ENCODE results near the gene ENTPD1. TPM values are rescaled to one million over a fixed set of nuclear protein-coding genes. Genes with fewer than 3 reads are reported as not detected.
"Not testable (repeated sequence)": the region's sequence is repeated elsewhere in the genome, so short reads cannot be mapped to it uniquely, and the experiment has no call there.

The ENTPD1 gene
- total RNA-seq, 1 donor from 2014 or later: 1.6 TPM

- Mint-ChIP-seq H3K36me3 (no peaks in the 10 kb centered on the region), H3K27ac (no peak overlapping the region), H3K27me3 (ENCODE audit: insufficient read depth, low read depth) (peaks cover 5% of the 10 kb centered on the region), H3K4me3 (no peak overlapping the region), H3K4me1 (no peaks in the 10 kb centered on the region), H3K9me3 (peaks cover 4% of the 10 kb centered on the region)
- Histone ChIP-seq H3K27ac (no peak overlapping the region), H2AFZ (replicated peaks) (peak overlapping the region; percentile 24), H3K4me1 (no peaks in the 10 kb centered on the region), H3K27me3 (no peaks in the 10 kb centered on the region), H3K36me3 (no peaks in the 10 kb centered on the region), H3F3A (ENCODE audit: low read depth) (no peaks in the 10 kb centered on the region), H3K4me2 (no peak overlapping the region), H3K79me2 (ENCODE audit: low read depth) (no peaks in the 10 kb centered on the region), H3K9me3 (ENCODE audit: low read depth) (no peaks in the 10 kb centered on the region), H3K4me3 (no peak overlapping the region), H3K9ac (no peak overlapping the region), H4K20me1 (ENCODE audit: low read depth) (no peaks in the 10 kb centered on the region)
- no peak for DNase-seq (ENCODE audit: low spot score)
- no peak for TF ChIP-seq EZH2 (IDR thresholded peaks at IDR 0.05)
- TF ChIP-seq EZH2phosphoT487 (IDR thresholded peaks at IDR 0.05): no peak
- TF ChIP-seq, protein P1, sequence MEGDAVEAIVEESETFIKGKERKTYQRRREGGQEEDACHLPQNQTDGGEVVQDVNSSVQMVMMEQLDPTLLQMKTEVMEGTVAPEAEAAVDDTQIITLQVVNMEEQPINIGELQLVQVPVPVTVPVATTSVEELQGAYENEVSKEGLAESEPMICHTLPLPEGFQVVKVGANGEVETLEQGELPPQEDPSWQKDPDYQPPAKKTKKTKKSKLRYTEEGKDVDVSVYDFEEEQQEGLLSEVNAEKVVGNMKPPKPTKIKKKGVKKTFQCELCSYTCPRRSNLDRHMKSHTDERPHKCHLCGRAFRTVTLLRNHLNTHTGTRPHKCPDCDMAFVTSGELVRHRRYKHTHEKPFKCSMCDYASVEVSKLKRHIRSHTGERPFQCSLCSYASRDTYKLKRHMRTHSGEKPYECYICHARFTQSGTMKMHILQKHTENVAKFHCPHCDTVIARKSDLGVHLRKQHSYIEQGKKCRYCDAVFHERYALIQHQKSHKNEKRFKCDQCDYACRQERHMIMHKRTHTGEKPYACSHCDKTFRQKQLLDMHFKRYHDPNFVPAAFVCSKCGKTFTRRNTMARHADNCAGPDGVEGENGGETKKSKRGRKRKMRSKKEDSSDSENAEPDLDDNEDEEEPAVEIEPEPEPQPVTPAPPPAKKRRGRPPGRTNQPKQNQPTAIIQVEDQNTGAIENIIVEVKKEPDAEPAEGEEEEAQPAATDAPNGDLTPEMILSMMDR (IDR thresholded peaks at IDR 0.05): no peak
Measured at GRCh38 chr10:95711492-95711891, 44.5 kb upstream of the ENTPD1 start.

- Histone ChIP-seq H3F3A (ENCODE audit: low read depth) (no peaks in the 10 kb centered on the region), H3K4me1 (no peaks in the 10 kb centered on the region), H3K9me3 (ENCODE audit: low read depth) (no peaks in the 10 kb centered on the region), H3K4me2 (no peak overlapping the region), H4K20me1 (ENCODE audit: low read depth) (no peaks in the 10 kb centered on the region), H3K36me3 (no peaks in the 10 kb centered on the region), H3K79me2 (ENCODE audit: low read depth) (no peaks in the 10 kb centered on the region), H2AFZ (replicated peaks) (no peak overlapping the region), H3K9ac (no peak overlapping the region), H3K4me3 (no peak overlapping the region), H3K27ac (no peak overlapping the region), H3K27me3 (no peaks in the 10 kb centered on the region)
- Mint-ChIP-seq H3K9me3 (no peaks in the 10 kb centered on the region), H3K4me3 (no peak overlapping the region), H3K27me3 (ENCODE audit: insufficient read depth, low read depth) (peaks cover 2% of the 10 kb centered on the region), H3K36me3 (no peaks in the 10 kb centered on the region), H3K4me1 (no peaks in the 10 kb centered on the region), H3K27ac (no peak overlapping the region)
- DNase-seq (ENCODE audit: low spot score): no peak
- no peak for TF ChIP-seq EZH2 (IDR thresholded peaks at IDR 0.05)
- TF ChIP-seq, protein P1 (IDR thresholded peaks at IDR 0.05): no peak
- TF ChIP-seq EZH2phosphoT487 (IDR thresholded peaks at IDR 0.05): no peak
Measured at GRCh38 chr10:95716466-95716865, 39.5 kb upstream of the ENTPD1 start.

DNA sequence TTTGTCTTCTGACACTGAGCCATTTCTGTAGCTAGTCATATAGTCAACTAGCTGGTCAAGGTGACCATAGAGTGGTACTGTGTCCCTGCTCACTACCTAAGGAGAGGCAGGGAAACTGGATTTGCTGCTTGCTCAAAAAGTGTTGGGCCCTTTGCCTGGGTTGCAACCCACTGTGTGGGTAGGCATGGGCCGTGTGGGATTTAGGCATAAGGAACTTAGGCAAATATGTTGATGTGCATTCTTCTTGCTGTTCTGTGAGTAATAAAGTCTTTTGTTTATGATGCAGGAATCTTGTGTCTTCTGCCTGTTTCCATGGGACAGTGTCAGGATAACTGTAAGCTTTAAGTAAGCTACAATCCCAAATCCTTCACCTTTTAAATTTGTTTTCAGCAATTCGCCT, 39.1 kb upstream of the ENTPD1 start:
- H3K27me3 ChIP-seq: no peaks in the 10 kb centered on the region
- H3K4me2 ChIP-seq: no peak overlapping the region
- H2AFZ ChIP-seq (replicated peaks): no peak overlapping the region
- no peaks in the 10 kb centered on the region for H4K20me1 ChIP-seq (ENCODE audit: low read depth)
- no peaks in the 10 kb centered on the region for H3K4me1 ChIP-seq
- H3K9ac ChIP-seq: no peak overlapping the region
- DNase-seq (ENCODE audit: low spot score): no peak
- no peaks in the 10 kb centered on the region for H3K9me3 Mint-ChIP-seq
- H3F3A ChIP-seq (ENCODE audit: low read depth): no peaks in the 10 kb centered on the region
- H3K36me3 ChIP-seq: no peaks in the 10 kb centered on the region
- H3K36me3 Mint-ChIP-seq: no peaks in the 10 kb centered on the region
- H3K9me3 ChIP-seq (ENCODE audit: low read depth): no peaks in the 10 kb centered on the region
- no peaks in the 10 kb centered on the region for H3K79me2 ChIP-seq (ENCODE audit: low read depth)
- TF ChIP-seq EZH2phosphoT487 (IDR thresholded peaks at IDR 0.05) (no peak), EZH2 (IDR thresholded peaks at IDR 0.05) (no peak)
- TF ChIP-seq, protein P1 (IDR thresholded peaks at IDR 0.05): no peak
- H3K27ac Mint-ChIP-seq: no peak overlapping the region
- H3K27me3 Mint-ChIP-seq (ENCODE audit: insufficient read depth, low read depth): no peaks in the 10 kb centered on the region
- no peak overlapping the region for H3K4me3 ChIP-seq
- H3K4me1 Mint-ChIP-seq: no peaks in the 10 kb centered on the region
- no peak overlapping the region for H3K27ac ChIP-seq
- no peak overlapping the region for H3K4me3 Mint-ChIP-seq

GRCh38 chr10:95720745-95721144, 35.2 kb upstream of the ENTPD1 start:
- H3K27ac Mint-ChIP-seq; H3K36me3 Mint-ChIP-seq; H3K36me3 ChIP-seq; H3F3A ChIP-seq (ENCODE audit: low read depth); H3K27me3 Mint-ChIP-seq (ENCODE audit: insufficient read depth, low read depth); H3K27me3 ChIP-seq; H3K9me3 Mint-ChIP-seq; H3K4me1 ChIP-seq; H3K9ac ChIP-seq; H2AFZ ChIP-seq (replicated peaks); H4K20me1 ChIP-seq (ENCODE audit: low read depth); H3K9me3 ChIP-seq (ENCODE audit: low read depth); H3K4me2 ChIP-seq; H3K4me3 Mint-ChIP-seq; H3K4me3 ChIP-seq; H3K4me1 Mint-ChIP-seq; H3K79me2 ChIP-seq (ENCODE audit: low read depth); H3K27ac ChIP-seq; DNase-seq (ENCODE audit: low spot score): not testable (repeated sequence)

GRCh38 chr10:95722496-95722895, 33.5 kb upstream of the ENTPD1 start:
- not testable (repeated sequence) for H3K36me3 Mint-ChIP-seq; H3K27ac ChIP-seq; H3K9me3 Mint-ChIP-seq; H3K79me2 ChIP-seq (ENCODE audit: low read depth); H3K4me1 ChIP-seq; H3K27ac Mint-ChIP-seq; H4K20me1 ChIP-seq (ENCODE audit: low read depth); H3K36me3 ChIP-seq; H3K4me2 ChIP-seq; H3K4me3 Mint-ChIP-seq; H3K4me3 ChIP-seq; H3F3A ChIP-seq (ENCODE audit: low read depth); H3K9ac ChIP-seq; H2AFZ ChIP-seq (replicated peaks); H3K9me3 ChIP-seq (ENCODE audit: low read depth); H3K4me1 Mint-ChIP-seq; H3K27me3 Mint-ChIP-seq (ENCODE audit: insufficient read depth, low read depth); H3K27me3 ChIP-seq; DNase-seq (ENCODE audit: low spot score)

Measured in neural progenitor cell (in vitro differentiated cells).